Neural crest cell (in vitro differentiated cells): ENCODE measurements around the gene SNPH. TPM values are rescaled to one million over a fixed set of nuclear protein-coding genes. Genes with fewer than 3 reads are reported as not detected.

ENCODE experiments used
- DNase-seq: peaks from one replicate; pipeline ENCODE4 v3.0.0; 2021; ENCODE audit warnings: low read depth, mixed read lengths, low spot score
- H3K27ac Mint-ChIP-seq: one replicate; pipeline ENCODE4 v1.8.0; 2021; ENCODE audit warnings: mild to moderate bottlenecking, mixed read lengths; ENCODE audit not compliant: unreplicated experiment
- H3K27me3 Mint-ChIP-seq: 2 replicates; pipeline ENCODE4 v1.8.0; 2021; ENCODE audit warnings: low read depth, mild to moderate bottlenecking, mixed read lengths
- H3K36me3 Mint-ChIP-seq: 2 replicates; pipeline ENCODE4 v1.8.0; 2021; ENCODE audit warnings: low read depth, mild to moderate bottlenecking, mixed read lengths
- H3K4me1 Mint-ChIP-seq: 2 replicates; pipeline ENCODE4 v1.8.0; 2021; ENCODE audit warnings: mixed read lengths
- H3K4me3 Mint-ChIP-seq: one replicate; pipeline ENCODE4 v1.8.0; 2021; ENCODE audit warnings: mild to moderate bottlenecking, mixed read lengths
- H3K9me3 Mint-ChIP-seq: 2 replicates; pipeline ENCODE4 v1.8.0; 2021; ENCODE audit warnings: mixed read lengths
- CTCF ChIP-seq: fragments of 200-600 bp; sonication (generic); conservative IDR thresholded peaks from 2 replicates; pipeline ENCODE4 v1.5.0; 2021; ENCODE audit warnings: antibody characterized with exemption, mild to moderate bottlenecking
- total RNA-seq: library from RNA; stranded (reverse); gene quantifications from 2 replicates; pipeline ENCODE4 v1.2.1, GENCODE V29; 2021

SNPH gene
- total RNA-seq, 1 donor from 2014 or later = 3.3 TPM

- Mint-ChIP-seq H3K27ac (no peak overlapping the region), H3K4me3 (no peak overlapping the region), H3K4me1 (no peaks in the 10 kb centered on the region), H3K9me3 (peaks cover 3% of the 10 kb centered on the region), H3K27me3 (peaks cover 31% of the 10 kb centered on the region), H3K36me3 (no peaks in the 10 kb centered on the region)
- no peak for TF ChIP-seq CTCF
- DNase-seq = no peak
These were observed 11.8 kb upstream of the SNPH start for GRCh38 chr20:1254254-1254653.

GRCh38 chr20:1255675-1256074 lies 10.4 kb upstream of the SNPH start:
- no peak overlapping the region for H3K4me3 Mint-ChIP-seq

GRCh38 chr20:1263853-1264252 lies 2.2 kb upstream of the SNPH start:
- peaks cover 2% of the 10 kb centered on the region for H3K9me3 Mint-ChIP-seq
- H3K4me3 Mint-ChIP-seq = peak overlapping the region; percentile 58
- peaks cover 16% of the 10 kb centered on the region for H3K4me1 Mint-ChIP-seq
- H3K27me3 Mint-ChIP-seq = peaks cover 18% of the 10 kb centered on the region
- no peak overlapping the region for H3K27ac Mint-ChIP-seq
- H3K36me3 Mint-ChIP-seq = no peaks in the 10 kb centered on the region
- no peak for TF ChIP-seq CTCF
- DNase-seq = no peak

More at GRCh38 chr20:1255675-1256074, 10.4 kb upstream of the SNPH start:
- no peak for DNase-seq
- Mint-ChIP-seq H3K27ac (no peak overlapping the region), H3K4me1 (no peaks in the 10 kb centered on the region), H3K36me3 (no peaks in the 10 kb centered on the region), H3K27me3 (peaks cover 31% of the 10 kb centered on the region), H3K9me3 (peaks cover 3% of the 10 kb centered on the region)
- no peak for TF ChIP-seq CTCF

GRCh38 chr20:1264727-1265126 lies 1.4 kb upstream of the SNPH start:
- no peak for DNase-seq
- no peak overlapping the region for H3K27ac Mint-ChIP-seq
- H3K9me3 Mint-ChIP-seq = peaks cover 2% of the 10 kb centered on the region
- H3K4me1 Mint-ChIP-seq = peaks cover 16% of the 10 kb centered on the region
- peak overlapping the region; percentile 58 for H3K4me3 Mint-ChIP-seq
- no peak for TF ChIP-seq CTCF
- no peaks in the 10 kb centered on the region for H3K36me3 Mint-ChIP-seq
- H3K27me3 Mint-ChIP-seq = peaks cover 18% of the 10 kb centered on the region

- TF ChIP-seq CTCF = no peak
- peaks cover 18% of the 10 kb centered on the region for H3K27me3 Mint-ChIP-seq
- H3K9me3 Mint-ChIP-seq = peaks cover 2% of the 10 kb centered on the region
- H3K27ac Mint-ChIP-seq = peak overlapping the region; percentile 68
- no peak for DNase-seq
- H3K4me3 Mint-ChIP-seq = peak overlapping the region; percentile 72
- H3K36me3 Mint-ChIP-seq = no peaks in the 10 kb centered on the region
- H3K4me1 Mint-ChIP-seq = peaks cover 16% of the 10 kb centered on the region
These were observed 723 bp upstream of the SNPH start for GRCh38 chr20:1265226-1265915.

- Mint-ChIP-seq H3K9me3 (peaks cover 2% of the 10 kb centered on the region), H3K4me1 (peaks cover 16% of the 10 kb centered on the region), H3K27me3 (peaks cover 18% of the 10 kb centered on the region), H3K4me3 (peak overlapping the region; percentile 72), H3K27ac (no peak overlapping the region), H3K36me3 (no peaks in the 10 kb centered on the region)
- TF ChIP-seq CTCF = no peak
- no peak for DNase-seq
These were observed 253 bp upstream of the SNPH start for GRCh38 chr20:1265916-1266166.
